Measurements from ENCODE around the gene DUOX1.
"Not testable (repeated sequence)": the region's sequence is repeated elsewhere in the genome, so short reads cannot be mapped to it uniquely, and the experiment has no call there.

The DUOX1 gene

DNA sequence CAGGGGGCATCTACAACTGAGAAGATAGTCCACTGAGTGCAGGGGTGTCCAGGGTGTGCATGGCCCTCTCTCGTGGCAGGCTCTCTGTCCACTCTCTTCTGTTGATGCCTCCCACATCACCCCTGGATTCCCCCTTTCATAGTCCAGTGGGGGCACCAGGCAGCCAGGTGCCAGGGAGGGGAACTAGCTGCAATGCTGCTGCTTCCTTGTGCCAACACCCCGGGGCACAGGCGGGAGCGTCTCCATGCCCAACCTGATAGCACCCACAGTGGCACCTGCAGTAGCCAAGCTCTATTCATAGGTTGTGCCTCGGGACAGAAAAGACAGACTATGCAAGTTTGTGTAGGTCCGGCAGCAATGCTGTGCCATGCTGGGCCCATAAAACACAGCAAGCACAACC lies 27.6 kb upstream of the DUOX1 start:
- no peak for DNase-seq (ENCODE audit: low read depth in 1 of 2, low spot score in 1 of 2)
- TF ChIP-seq, protein P1, sequence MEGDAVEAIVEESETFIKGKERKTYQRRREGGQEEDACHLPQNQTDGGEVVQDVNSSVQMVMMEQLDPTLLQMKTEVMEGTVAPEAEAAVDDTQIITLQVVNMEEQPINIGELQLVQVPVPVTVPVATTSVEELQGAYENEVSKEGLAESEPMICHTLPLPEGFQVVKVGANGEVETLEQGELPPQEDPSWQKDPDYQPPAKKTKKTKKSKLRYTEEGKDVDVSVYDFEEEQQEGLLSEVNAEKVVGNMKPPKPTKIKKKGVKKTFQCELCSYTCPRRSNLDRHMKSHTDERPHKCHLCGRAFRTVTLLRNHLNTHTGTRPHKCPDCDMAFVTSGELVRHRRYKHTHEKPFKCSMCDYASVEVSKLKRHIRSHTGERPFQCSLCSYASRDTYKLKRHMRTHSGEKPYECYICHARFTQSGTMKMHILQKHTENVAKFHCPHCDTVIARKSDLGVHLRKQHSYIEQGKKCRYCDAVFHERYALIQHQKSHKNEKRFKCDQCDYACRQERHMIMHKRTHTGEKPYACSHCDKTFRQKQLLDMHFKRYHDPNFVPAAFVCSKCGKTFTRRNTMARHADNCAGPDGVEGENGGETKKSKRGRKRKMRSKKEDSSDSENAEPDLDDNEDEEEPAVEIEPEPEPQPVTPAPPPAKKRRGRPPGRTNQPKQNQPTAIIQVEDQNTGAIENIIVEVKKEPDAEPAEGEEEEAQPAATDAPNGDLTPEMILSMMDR (IDR thresholded peaks at IDR 0.05; ENCODE audit: insufficient read depth, low read length) = no peak
- TF ChIP-seq SPI1 (IDR thresholded peaks at IDR 0.05; ENCODE audit: borderline replicate concordance, low read depth) = no peak
- Histone ChIP-seq H3K4me3 (replicated peaks; ENCODE audit: insufficient read depth, low read length) (no peak overlapping the region), H3K27ac (replicated peaks) (no peak overlapping the region), H3K27me3 (ENCODE audit: insufficient read depth, poor library complexity, severe bottlenecking) (no peaks in the 10 kb centered on the region)

DNA sequence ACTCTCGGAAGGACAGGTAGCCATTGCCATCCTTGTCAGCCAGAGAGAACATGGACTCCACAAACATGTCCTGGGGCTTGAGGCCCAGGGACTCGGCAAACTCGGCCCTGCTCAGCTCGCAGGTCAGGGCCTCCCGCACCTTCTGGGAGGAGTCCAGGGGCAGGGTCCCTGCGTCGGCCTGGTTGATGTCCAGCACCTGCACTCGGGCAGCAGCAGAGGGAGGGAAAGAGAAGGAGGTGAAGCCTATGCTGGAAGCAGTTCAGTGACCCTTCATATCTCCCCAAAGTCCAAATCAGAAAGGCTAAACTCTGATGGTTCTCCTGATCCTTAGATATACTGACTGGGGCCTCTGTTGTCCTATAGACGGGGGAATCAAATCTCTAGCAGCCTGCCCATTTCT lies 25.6 kb upstream of the DUOX1 start:
- DNase-seq (ENCODE audit: low read depth in 1 of 2, low spot score in 1 of 2); H3K27ac ChIP-seq (replicated peaks); H3K4me3 ChIP-seq (replicated peaks; ENCODE audit: insufficient read depth, low read length); H3K27me3 ChIP-seq (ENCODE audit: insufficient read depth, poor library complexity, severe bottlenecking): not testable (repeated sequence)

DNA sequence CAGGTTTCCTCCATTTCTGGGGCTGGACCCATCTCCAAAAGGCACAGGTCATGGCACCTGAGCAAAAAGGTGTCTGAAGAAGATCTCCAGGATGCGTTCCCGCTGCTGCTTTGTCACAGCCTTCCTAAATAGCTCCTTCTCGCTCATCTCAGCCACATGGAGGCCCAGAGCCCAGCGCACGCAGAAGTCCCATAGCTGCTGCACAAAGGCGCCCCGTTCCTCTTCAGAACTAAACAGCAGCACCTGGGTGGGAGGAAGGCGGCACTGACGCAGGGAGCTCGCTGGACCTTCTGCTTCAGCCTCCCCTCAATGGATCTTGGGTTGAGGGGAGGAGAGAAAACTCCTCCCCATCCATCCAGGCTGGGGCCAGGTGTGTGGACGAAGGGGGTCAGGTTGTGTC lies 24.2 kb upstream of the DUOX1 start:
- H3K27ac ChIP-seq (replicated peaks) = no peak overlapping the region
- DNase-seq (ENCODE audit: low read depth in 1 of 2, low spot score in 1 of 2) = no peak

DNA sequence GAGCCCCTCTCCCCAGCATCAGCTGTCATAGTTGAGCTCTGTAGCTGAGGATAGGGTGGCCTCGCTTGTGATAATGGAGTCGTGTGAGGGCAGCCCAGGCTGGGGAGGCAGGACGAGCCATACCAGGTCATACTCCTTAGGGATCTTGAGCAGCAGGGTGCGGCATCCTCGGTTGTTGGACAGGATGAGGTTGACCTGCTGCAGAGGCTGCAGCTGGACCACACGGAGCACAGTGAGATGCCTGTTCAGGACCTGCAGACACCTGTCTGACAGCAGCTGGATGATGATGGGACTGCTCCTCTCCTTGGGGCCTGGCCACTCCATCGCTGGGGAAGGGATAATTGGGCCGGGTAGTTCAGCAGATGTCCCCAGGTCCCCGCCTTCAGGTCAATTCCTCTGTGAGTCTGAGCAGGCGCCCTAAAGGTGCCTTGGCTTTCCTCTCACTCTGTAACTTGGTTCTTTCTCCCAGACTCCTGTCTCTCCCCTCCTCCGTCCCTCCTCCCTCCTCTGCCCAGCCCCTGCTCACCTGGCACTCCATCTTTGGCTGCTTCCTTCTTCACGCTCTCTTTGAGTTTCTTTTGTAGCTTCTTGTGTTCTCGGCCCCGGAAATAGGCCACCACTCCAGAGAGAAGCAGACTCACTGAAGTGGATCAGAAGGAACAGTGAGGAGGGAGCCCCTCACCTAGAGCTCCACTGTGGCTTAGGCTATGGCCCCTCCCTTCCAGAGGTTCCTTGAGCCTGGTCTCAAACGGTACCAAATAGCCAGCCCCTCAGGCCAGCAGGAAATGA lies 23.6 kb upstream of the DUOX1 start:
- H3K27me3 ChIP-seq (ENCODE audit: insufficient read depth, poor library complexity, severe bottlenecking) = peaks cover 9% of the 10 kb centered on the region
- H3K27ac ChIP-seq (replicated peaks) = no peak overlapping the region
- no peak for DNase-seq (ENCODE audit: low read depth in 1 of 2, low spot score in 1 of 2)
- TF ChIP-seq POLR2AphosphoS5 (IDR thresholded peaks at IDR 0.05; ENCODE audit: low read depth) (no peak), SPI1 (IDR thresholded peaks at IDR 0.05; ENCODE audit: borderline replicate concordance, low read depth) (no peak), GABPA (IDR thresholded peaks at IDR 0.05; ENCODE audit: low read depth) (no peak)
- TF ChIP-seq, protein P1 (IDR thresholded peaks at IDR 0.05; ENCODE audit: insufficient read depth, low read length) = no peak
- TF ChIP-seq, protein P2, sequence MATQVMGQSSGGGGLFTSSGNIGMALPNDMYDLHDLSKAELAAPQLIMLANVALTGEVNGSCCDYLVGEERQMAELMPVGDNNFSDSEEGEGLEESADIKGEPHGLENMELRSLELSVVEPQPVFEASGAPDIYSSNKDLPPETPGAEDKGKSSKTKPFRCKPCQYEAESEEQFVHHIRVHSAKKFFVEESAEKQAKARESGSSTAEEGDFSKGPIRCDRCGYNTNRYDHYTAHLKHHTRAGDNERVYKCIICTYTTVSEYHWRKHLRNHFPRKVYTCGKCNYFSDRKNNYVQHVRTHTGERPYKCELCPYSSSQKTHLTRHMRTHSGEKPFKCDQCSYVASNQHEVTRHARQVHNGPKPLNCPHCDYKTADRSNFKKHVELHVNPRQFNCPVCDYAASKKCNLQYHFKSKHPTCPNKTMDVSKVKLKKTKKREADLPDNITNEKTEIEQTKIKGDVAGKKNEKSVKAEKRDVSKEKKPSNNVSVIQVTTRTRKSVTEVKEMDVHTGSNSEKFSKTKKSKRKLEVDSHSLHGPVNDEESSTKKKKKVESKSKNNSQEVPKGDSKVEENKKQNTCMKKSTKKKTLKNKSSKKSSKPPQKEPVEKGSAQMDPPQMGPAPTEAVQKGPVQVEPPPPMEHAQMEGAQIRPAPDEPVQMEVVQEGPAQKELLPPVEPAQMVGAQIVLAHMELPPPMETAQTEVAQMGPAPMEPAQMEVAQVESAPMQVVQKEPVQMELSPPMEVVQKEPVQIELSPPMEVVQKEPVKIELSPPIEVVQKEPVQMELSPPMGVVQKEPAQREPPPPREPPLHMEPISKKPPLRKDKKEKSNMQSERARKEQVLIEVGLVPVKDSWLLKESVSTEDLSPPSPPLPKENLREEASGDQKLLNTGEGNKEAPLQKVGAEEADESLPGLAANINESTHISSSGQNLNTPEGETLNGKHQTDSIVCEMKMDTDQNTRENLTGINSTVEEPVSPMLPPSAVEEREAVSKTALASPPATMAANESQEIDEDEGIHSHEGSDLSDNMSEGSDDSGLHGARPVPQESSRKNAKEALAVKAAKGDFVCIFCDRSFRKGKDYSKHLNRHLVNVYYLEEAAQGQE (IDR thresholded peaks at IDR 0.05; ENCODE audit: insufficient replicate concordance, low read depth) = no peak
- H3K4me3 ChIP-seq (replicated peaks; ENCODE audit: insufficient read depth, low read length) = no peak overlapping the region

More for the DNA sequence above, 24.2 kb upstream of the DUOX1 start:
- TF ChIP-seq, protein P2 (IDR thresholded peaks at IDR 0.05; ENCODE audit: insufficient replicate concordance, low read depth) = no peak
- no peak for TF ChIP-seq POLR2AphosphoS5 (IDR thresholded peaks at IDR 0.05; ENCODE audit: low read depth)
- TF ChIP-seq GABPA (IDR thresholded peaks at IDR 0.05; ENCODE audit: low read depth) = no peak
- no peak for TF ChIP-seq SPI1 (IDR thresholded peaks at IDR 0.05; ENCODE audit: borderline replicate concordance, low read depth)
- TF ChIP-seq, protein P1 (IDR thresholded peaks at IDR 0.05; ENCODE audit: insufficient read depth, low read length) = no peak
- Histone ChIP-seq H3K27me3 (ENCODE audit: insufficient read depth, poor library complexity, severe bottlenecking) (peaks cover 9% of the 10 kb centered on the region), H3K4me3 (replicated peaks; ENCODE audit: insufficient read depth, low read length) (no peak overlapping the region)
